IPS-NIHi7 (cell line): ENCODE results near the gene OR1I1.
A peak's percentile ranks its signal among the peaks of the same experiment; 100 is the strongest.

Source experiments
- DNase-seq: peaks from one replicate; pipeline ENCODE4 v3.0.0; 2012; ENCODE audit warnings: mixed read lengths; ENCODE audit errors: extremely low spot score

The OR1I1 gene

DNA sequence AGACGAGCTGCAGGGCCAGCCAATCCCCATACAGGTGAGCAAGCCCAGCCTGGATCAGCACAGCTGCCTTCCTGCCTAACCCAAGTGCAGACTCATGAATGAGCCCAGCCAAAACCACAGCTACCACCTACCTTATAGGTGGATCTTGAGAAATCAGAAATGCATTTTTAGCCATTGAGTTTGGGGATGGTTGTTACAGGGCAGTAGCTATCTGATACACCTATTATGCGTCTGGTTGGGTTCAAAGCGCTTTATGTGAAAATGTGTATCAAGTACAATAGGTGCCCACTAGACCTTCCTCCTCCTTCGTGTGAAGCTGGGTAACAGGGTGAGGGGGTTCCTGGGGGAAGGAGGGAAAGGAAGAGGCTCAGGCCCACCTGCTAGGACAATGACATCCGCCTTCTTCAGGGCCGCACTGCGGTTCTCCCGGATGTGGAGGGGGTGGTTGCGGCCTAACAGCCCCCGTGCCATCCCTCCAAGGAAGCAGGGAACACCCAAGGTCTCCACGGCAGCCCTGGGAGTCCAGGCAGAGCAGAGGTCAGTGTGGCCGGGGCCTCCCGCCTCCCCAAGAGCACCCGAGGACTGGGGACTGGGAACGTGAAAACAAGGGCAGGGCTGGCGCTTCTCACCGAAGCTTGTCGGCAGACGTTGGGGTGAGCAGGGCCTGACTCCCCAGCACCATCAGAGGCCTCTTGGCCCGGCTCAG, 36.9 kb downstream of the OR1I1 start:
- no peak for DNase-seq

GRCh38 chr19:15120135-15121026, 38.4 kb downstream of the OR1I1 start:
- peak; percentile 31 for DNase-seq

DNA sequence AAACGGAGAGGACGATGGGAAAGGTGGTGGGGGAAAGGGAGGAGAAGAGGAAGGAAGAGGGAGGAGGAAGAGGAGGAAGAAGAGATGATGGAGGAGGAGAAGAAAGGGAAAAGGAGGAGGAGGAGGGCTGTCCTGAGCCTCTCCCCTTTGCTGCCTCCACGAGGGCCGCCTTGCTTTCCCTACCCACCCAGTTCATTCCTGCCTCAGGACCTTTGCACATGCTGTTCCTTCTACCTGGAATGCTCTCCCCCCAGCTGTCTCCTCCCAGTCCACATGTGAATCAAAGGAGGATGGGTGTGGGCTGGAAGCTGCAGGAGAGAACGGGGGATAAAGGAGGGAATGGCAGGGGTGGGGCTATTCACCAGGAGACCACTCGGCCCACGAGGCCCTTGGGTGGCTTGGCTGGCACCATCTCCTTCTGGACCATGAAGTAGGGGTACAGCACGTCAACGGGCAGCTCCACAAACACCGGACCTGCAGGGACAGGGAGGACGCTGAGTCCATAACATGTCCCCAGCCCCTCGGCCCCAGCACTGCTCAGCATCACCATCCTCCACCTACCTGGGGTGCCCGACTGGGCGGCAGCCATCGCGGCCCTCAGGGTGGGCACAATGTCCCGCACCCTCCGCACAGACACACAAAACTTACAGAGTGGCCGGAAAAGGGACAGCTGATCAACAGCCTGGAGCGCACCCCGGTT, 40.5 kb downstream of the OR1I1 start:
- no peak for DNase-seq

GRCh38 chr19:15123031-15123890, 41.2 kb downstream of the OR1I1 start:
- DNase-seq: no peak

- no peak for DNase-seq
Observed at GRCh38 chr19:15123900-15124299, 41.9 kb downstream of the OR1I1 start.

GRCh38 chr19:15124572-15125231, 42.7 kb downstream of the OR1I1 start:
- no peak for DNase-seq

- DNase-seq: peak; percentile 100
Observed at GRCh38 chr19:15125232-15126067, 43.4 kb downstream of the OR1I1 start.

GRCh38 chr19:15126131-15126910, 44.3 kb downstream of the OR1I1 start:
- DNase-seq: no peak

DNA sequence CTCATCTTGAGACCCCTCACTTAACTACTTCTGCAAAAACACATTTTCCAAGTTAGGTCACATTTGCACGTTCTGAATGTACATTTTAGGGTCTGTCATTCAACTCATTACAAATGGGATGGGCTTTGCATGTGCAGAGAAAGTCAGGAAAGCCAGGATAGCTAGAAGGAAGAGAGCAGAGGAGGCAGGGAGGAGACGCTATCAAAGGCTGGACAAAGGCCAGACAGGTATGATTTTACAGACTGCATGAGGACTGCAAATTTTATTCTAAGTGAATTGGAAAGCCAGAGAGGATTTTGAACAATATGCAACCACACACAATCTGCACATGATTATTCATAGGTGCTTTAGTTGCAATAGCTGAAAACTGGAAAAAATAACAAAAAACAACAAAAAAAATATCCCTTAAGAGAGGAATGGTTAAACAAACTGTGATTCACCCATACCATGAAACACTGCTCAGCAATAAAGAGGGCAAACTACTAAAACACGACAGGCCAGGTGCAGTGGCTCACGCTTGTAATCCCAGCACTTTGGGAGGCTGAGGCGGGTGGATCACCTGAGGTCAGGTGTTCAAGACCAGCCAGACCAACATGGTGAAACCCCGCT, 46.3 kb downstream of the OR1I1 start:
- DNase-seq: no peak

GRCh38 chr19:15129856-15130585, 48.0 kb downstream of the OR1I1 start:
- DNase-seq: no peak

DNA sequence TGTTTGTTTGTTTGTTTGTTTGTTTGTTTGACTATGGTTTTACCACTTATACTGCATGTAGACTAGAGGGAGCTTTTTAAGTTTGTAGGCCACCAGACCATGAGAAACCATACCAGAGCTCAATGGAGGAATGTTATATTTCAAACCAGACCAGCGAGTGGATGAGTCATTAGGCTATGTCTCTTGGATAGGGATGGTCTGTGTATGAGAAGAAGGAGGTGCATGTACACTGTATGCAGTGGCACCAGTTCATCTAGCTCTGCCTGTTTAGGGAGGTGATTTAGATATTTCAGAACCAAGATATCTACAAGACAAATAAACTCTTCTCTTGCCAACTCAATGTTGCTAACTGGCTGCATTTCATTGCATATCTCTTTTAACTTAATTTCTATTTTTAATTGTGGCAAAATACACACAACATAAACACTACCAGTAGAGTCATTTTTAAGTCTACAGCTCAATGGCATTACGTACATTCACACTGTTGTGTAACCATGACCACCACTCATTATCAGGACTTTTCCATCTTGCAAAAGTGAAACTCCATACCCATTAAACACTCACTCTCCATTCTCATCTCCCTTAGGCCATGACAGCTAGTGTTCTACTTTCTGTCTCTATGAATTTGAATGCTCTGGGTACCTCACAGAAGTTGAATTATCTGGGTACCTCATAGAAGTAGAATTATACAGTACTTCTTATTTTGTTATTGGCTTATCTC, 54.4 kb downstream of the OR1I1 start:
- no peak for DNase-seq

GRCh38 chr19:15137777-15138176, 55.8 kb downstream of the OR1I1 start:
- no peak for DNase-seq

GRCh38 chr19:15138427-15138826, 56.4 kb downstream of the OR1I1 start:
- DNase-seq: no peak

DNA sequence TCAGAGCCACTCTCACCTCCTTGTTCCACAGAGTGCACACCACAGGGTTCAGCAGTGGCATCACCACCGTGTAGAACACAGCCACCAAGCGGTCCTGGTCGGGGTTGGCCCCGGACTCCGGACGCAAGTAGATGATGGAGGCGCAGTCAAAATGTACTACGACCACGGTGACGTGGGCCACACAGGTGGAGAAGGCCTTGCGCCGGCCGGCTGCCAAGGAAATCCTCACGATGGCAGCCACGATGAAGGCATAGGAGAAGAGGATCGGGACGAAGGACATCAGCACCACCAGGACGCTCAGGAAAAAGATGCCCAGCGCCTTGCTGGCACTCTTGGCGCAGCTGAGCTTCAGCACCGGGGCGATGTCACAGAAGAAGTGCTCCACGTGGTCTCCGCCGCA, 59.1 kb downstream of the OR1I1 start:
- DNase-seq: no peak

- no peak for DNase-seq
Observed at GRCh38 chr19:15142313-15142712, 60.3 kb downstream of the OR1I1 start.
